Activated effector memory CD4-positive, alpha-beta T cell treated with Interleukin-2 at 50 U/mL for 16 hours (primary cell): Measurements from ENCODE around the gene CACNA1E.

Source experiments
- DNase-seq: peaks from one replicate; pipeline ENCODE4 v3.0.0-alpha.2; 2020

The CACNA1E gene

GRCh38 chr1:181718034-181718433 lies 234.7 kb downstream of the CACNA1E start:
- DNase-seq, result no peak

GRCh38 chr1:181726320-181727012 lies 243.1 kb downstream of the CACNA1E start:
- no peak for DNase-seq

- DNase-seq, result no peak
Measured at GRCh38 chr1:181730606-181731005, 247.3 kb downstream of the CACNA1E start.

GRCh38 chr1:181732218-181732990 lies 249.1 kb downstream of the CACNA1E start:
- DNase-seq, result no peak

GRCh38 chr1:181733486-181733885 lies 250.2 kb downstream of the CACNA1E start:
- no peak for DNase-seq

- DNase-seq, result no peak
Measured at GRCh38 chr1:181737056-181737455, 253.7 kb downstream of the CACNA1E start.

GRCh38 chr1:181739214-181739613 lies 255.9 kb downstream of the CACNA1E start:
- DNase-seq, result no peak

- no peak for DNase-seq
Measured at GRCh38 chr1:181742426-181742825, 259.1 kb downstream of the CACNA1E start.

- no peak for DNase-seq
Measured at GRCh38 chr1:181743878-181744312, 260.6 kb downstream of the CACNA1E start.

- DNase-seq, result no peak
Measured at GRCh38 chr1:181746224-181746623, 262.9 kb downstream of the CACNA1E start.

GRCh38 chr1:181748013-181748412 lies 264.7 kb downstream of the CACNA1E start:
- no peak for DNase-seq

- DNase-seq, result no peak
Measured at GRCh38 chr1:181754103-181754502, 270.8 kb downstream of the CACNA1E start.

GRCh38 chr1:181759481-181759880 lies 276.2 kb downstream of the CACNA1E start:
- no peak for DNase-seq

GRCh38 chr1:181763736-181764135 lies 280.4 kb downstream of the CACNA1E start:
- DNase-seq, result no peak

GRCh38 chr1:181765451-181766026 lies 282.2 kb downstream of the CACNA1E start:
- DNase-seq, result no peak

GRCh38 chr1:181767001-181767708 lies 283.8 kb downstream of the CACNA1E start:
- DNase-seq, result no peak

GRCh38 chr1:181768211-181768929 lies 285.1 kb downstream of the CACNA1E start:
- no peak for DNase-seq

GRCh38 chr1:181768930-181769280 lies 285.6 kb downstream of the CACNA1E start:
- DNase-seq, result no peak

- no peak for DNase-seq
Measured at GRCh38 chr1:181769846-181770245, 286.5 kb downstream of the CACNA1E start.

GRCh38 chr1:181772714-181773113 lies 289.4 kb downstream of the CACNA1E start:
- no peak for DNase-seq

- DNase-seq, result no peak
Measured at GRCh38 chr1:181776044-181776443, 292.7 kb downstream of the CACNA1E start.

GRCh38 chr1:181777286-181777685 lies 294.0 kb downstream of the CACNA1E start:
- DNase-seq, result no peak

GRCh38 chr1:181777812-181778211 lies 294.5 kb downstream of the CACNA1E start:
- DNase-seq, result no peak
